Fibroblast of lung (primary cell): Measurements from ENCODE around the gene IGF2BP2. TPM values are rescaled to one million over a fixed set of nuclear protein-coding genes. Genes with fewer than 3 reads are reported as not detected.

Source experiments
- DNase-seq, 2 donors: peaks; one replicate each; pipeline versions ENCODE4 v3.0.0 to v3.0.0-alpha.2; 2010; ENCODE audit warnings: low read depth in 2 of 2
- H2AFZ ChIP-seq: 2 replicates; pipeline ENCODE4 v1.5.1; 2012; ENCODE audit warnings: low read length, control low read depth, inconsistent platforms
- H3K27ac ChIP-seq: 2 replicates; pipeline ENCODE4 v1.5.1; 2011; ENCODE audit warnings: low read length, control low read depth; ENCODE audit not compliant: insufficient read depth
- H3K27me3 ChIP-seq: 2 replicates; pipeline ENCODE4 v1.5.1; 2011; ENCODE audit warnings: mild to moderate bottlenecking, low read length; ENCODE audit not compliant: control insufficient read depth, insufficient read depth
- H3K36me3 ChIP-seq: 2 replicates; pipeline ENCODE4 v1.5.1; 2011; ENCODE audit warnings: low read length; ENCODE audit not compliant: control insufficient read depth, insufficient read depth
- H3K4me1 ChIP-seq: 2 replicates; pipeline ENCODE4 v1.5.1; 2011; ENCODE audit warnings: low read length; ENCODE audit not compliant: control insufficient read depth, insufficient read depth; ENCODE audit errors: extremely low read depth
- H3K4me2 ChIP-seq: 2 replicates; pipeline ENCODE4 v1.5.1; 2011; ENCODE audit warnings: low read length, control low read depth; ENCODE audit not compliant: insufficient read depth; ENCODE audit errors: extremely low read depth
- H3K4me3 ChIP-seq, 4 experiments: fragments of 200-600 bp in 1 of 4; sonication (generic) in 1 of 4; replicated peaks in 1 of 4; 2 replicates each; pipeline ENCODE4 v1.5.1; 2011 to 2016; ENCODE audit warnings: low read length in 4 of 4, low read depth in 3 of 4, mild to moderate bottlenecking in 3 of 4, control low read depth in 2 of 4, inconsistent platforms in 1 of 4, mixed read lengths in 1 of 4; ENCODE audit not compliant: insufficient read depth in 1 of 4; ENCODE audit errors: control extremely low read depth in 1 of 4
- H3K79me2 ChIP-seq: 2 replicates; pipeline ENCODE4 v1.5.1; 2012; ENCODE audit warnings: mild to moderate bottlenecking, low read length, inconsistent platforms; ENCODE audit not compliant: control insufficient read depth, insufficient read depth
- H3K9ac ChIP-seq: 2 replicates; pipeline ENCODE4 v1.5.1; 2011; ENCODE audit warnings: mild to moderate bottlenecking, low read length, control low read depth; ENCODE audit not compliant: insufficient read depth
- H3K9me3 ChIP-seq: 2 replicates; pipeline ENCODE4 v1.5.1; 2012; ENCODE audit warnings: low read depth, low read length; ENCODE audit not compliant: control insufficient read depth, insufficient read depth
- H4K20me1 ChIP-seq: 2 replicates; pipeline ENCODE4 v1.5.1; 2011; ENCODE audit warnings: low read length; ENCODE audit not compliant: control insufficient read depth, insufficient read depth; ENCODE audit errors: extremely low read depth
- CTCF ChIP-seq, 2 donors: IDR thresholded peaks in 1 of 2; conservative IDR thresholded peaks in 1 of 2; 1 replicate in 1 of 2; 2 replicates in 1 of 2; pipeline ENCODE4 v1.5.1; 2011 to 2012; ENCODE audit warnings: low read length in 2 of 2, control low read depth in 1 of 2, inconsistent platforms in 1 of 2, low read depth in 1 of 2, mild to moderate bottlenecking in 1 of 2
- EZH2 ChIP-seq: IDR thresholded peaks from 2 replicates; pipeline ENCODE4 v1.5.1; 2012; ENCODE audit warnings: low read length, control low read depth, mild to moderate bottlenecking; ENCODE audit errors: missing control alignments
- polyA plus RNA-seq, 2 donors: library from polyadenylated mRNA; depleted of rRNA in 1 of 2; stranded (reverse) in 1 of 2; unstranded in 1 of 2; fragments of >200 nt; gene quantifications; 2 replicates each; pipeline ENCODE4 v1.2.1, GENCODE V29; 2011 to 2012; ENCODE audit warnings: missing spikeins in 1 of 2
- total RNA-seq: library from RNA; depleted of rRNA; stranded (reverse); fragments of >200 nt; gene quantifications from 2 replicates; pipeline ENCODE4 v1.2.1, GENCODE V29; 2014

IGF2BP2 gene
- total and polyA plus RNA-seq, 2 donors (not counting 1 experiment from before 2014, with no cell fraction given): 5.5 to 46.1 TPM

- H3K9me3 ChIP-seq: no peaks in the 10 kb centered on the region
- no peaks in the 10 kb centered on the region for H4K20me1 ChIP-seq
- peak overlapping the region; percentile 13 for H3K27ac ChIP-seq
- H3K36me3 ChIP-seq: no peaks in the 10 kb centered on the region
- H2AFZ ChIP-seq: no peak overlapping the region
- H3K4me3 ChIP-seq: no peak overlapping the region
- DNase-seq: no peak
- H3K4me2 ChIP-seq: peak overlapping the region; percentile 11
- TF ChIP-seq EZH2: no peak
- TF ChIP-seq CTCF (conservative IDR thresholded peaks at IDR 0.05 in 1 of 2, IDR thresholded peaks at IDR 0.05 in 1 of 2; ENCODE audit: low read depth in 1 of 2, low read length in 2 of 2): no peak
- H3K27me3 ChIP-seq: no peaks in the 10 kb centered on the region
- no peak overlapping the region for H3K9ac ChIP-seq
- H3K4me1 ChIP-seq: peaks cover 24% of the 10 kb centered on the region
- peaks cover 65% of the 10 kb centered on the region for H3K79me2 ChIP-seq
Measured at GRCh38 chr3:185737740-185738680, 86.8 kb downstream of the IGF2BP2 start.

- peak overlapping the region; percentile 18 for H3K27ac ChIP-seq
- H3K79me2 ChIP-seq: peaks cover 68% of the 10 kb centered on the region
- peak; percentile 46 to 59 for DNase-seq
- no peaks in the 10 kb centered on the region for H4K20me1 ChIP-seq
- H3K9me3 ChIP-seq: no peaks in the 10 kb centered on the region
- H3K36me3 ChIP-seq: no peaks in the 10 kb centered on the region
- peak overlapping the region; percentile 41 for H3K4me2 ChIP-seq
- H3K4me1 ChIP-seq: peaks cover 32% of the 10 kb centered on the region
- no peak overlapping the region for H3K4me3 ChIP-seq
- no peak for TF ChIP-seq CTCF (conservative IDR thresholded peaks at IDR 0.05 in 1 of 2, IDR thresholded peaks at IDR 0.05 in 1 of 2; ENCODE audit: low read depth in 1 of 2, low read length in 2 of 2)
- no peak for TF ChIP-seq EZH2
- H3K27me3 ChIP-seq: no peaks in the 10 kb centered on the region
- H3K9ac ChIP-seq: no peak overlapping the region
- no peak overlapping the region for H2AFZ ChIP-seq
Measured at GRCh38 chr3:185737020-185737419, 87.8 kb downstream of the IGF2BP2 start.

GRCh38 chr3:185734725-185735096 lies 90.1 kb downstream of the IGF2BP2 start:
- H3K4me1 ChIP-seq: peaks cover 35% of the 10 kb centered on the region
- H3K4me2 ChIP-seq: no peak overlapping the region
- no peaks in the 10 kb centered on the region for H3K27me3 ChIP-seq
- H3K9ac ChIP-seq: no peak overlapping the region
- no peaks in the 10 kb centered on the region for H3K9me3 ChIP-seq
- TF ChIP-seq CTCF (conservative IDR thresholded peaks at IDR 0.05 in 1 of 2, IDR thresholded peaks at IDR 0.05 in 1 of 2; ENCODE audit: low read depth in 1 of 2, low read length in 2 of 2): no peak
- no peak for TF ChIP-seq EZH2
- H4K20me1 ChIP-seq: no peaks in the 10 kb centered on the region
- H3K79me2 ChIP-seq: peaks cover 65% of the 10 kb centered on the region
- no peak for DNase-seq
- no peak overlapping the region for H2AFZ ChIP-seq
- H3K27ac ChIP-seq: no peak overlapping the region
- H3K36me3 ChIP-seq: no peaks in the 10 kb centered on the region
- no peak overlapping the region for H3K4me3 ChIP-seq
